ENCODE results near the gene DMKN. TPM values are rescaled to one million over a fixed set of nuclear protein-coding genes. Genes with fewer than 3 reads are reported as not detected.
A peak's percentile ranks its signal among the peaks of the same experiment; 100 is the strongest.

DMKN gene
- total and polyA plus RNA-seq, 2 of the 8 experiments (the other 6 are each of a cell fraction or from before 2014, with no cell fraction given): 290 to 330 TPM

DNA sequence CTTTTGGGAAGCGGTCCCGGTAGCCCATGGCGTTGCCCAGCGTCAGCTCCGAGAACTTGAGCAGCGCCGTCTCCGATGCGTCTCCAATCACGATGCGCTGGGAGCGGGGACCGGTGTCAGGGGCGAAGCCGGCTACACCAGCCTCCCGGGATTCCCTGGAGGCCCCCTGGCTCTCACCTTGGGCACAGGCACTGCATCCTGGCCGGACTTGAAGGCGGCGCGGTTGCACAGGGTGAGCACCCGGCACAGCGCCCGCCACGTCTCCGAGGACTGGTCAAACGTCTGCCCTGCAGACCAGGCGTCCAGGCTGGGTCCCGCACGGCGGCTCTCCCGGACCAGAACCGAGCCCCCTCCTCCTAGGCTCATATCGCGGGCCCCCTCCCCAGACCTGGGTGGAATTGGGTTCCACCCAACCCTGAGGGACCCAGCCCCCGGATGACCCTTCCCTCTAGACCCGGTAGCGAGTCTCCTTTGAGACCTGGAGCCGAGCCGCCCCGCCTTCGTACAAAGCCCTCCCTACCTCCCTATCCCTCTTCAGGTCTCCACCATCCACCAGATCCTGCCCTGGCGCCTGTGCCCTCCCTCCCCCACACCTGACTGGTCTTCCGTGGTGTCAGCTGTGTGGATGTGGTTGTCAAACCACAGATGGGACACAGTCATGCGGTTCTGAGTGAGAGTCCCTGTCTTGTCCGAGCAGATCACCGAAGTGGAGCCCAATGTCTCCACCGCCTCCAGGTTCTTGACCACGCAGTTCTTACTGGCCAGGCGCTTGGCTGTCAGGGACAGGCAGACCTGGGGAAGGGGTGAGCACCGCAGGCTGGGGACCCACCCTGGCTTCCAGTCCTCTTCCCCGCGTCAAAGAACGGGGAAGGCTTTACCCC lies 45.2 kb upstream of the DMKN start:
- no peaks in the 10 kb centered on the region for H3K79me1 ChIP-seq (ENCODE audit: low read depth, low read length)
- no peaks in the 10 kb centered on the region for H3K79me2 ChIP-seq (ENCODE audit: control insufficient read depth in 1 of 2, insufficient read depth in 2 of 2, low read length in 2 of 2)
- H3K4me3 ChIP-seq (ENCODE audit: extremely low read depth in 1 of 4, insufficient read depth in 2 of 4, low read depth in 3 of 4, low read length in 4 of 4): peak overlapping the region; percentile 50 to 65 (median 62)
- POLR2A ChIA-PET (ENCODE audit: partially characterized antibody): interaction anchor here (1.0 to 3.2 kb wide), 10 partner anchors 15 to 160 kb away, joined by 3 to 9 read pairs (median 5); partner anchors contain the start of genes COX6B1, ETV2 and HAUS5
- H3K56ac ChIP-seq (replicated peaks; ENCODE audit: insufficient read length, low read depth, low read length): no peak overlapping the region
- no peak overlapping the region for H2AFZ ChIP-seq (ENCODE audit: low read length)
- peak overlapping the region; percentile 42 to 92 for H3K4me2 ChIP-seq (ENCODE audit: insufficient read depth in 1 of 2, low read depth in 2 of 2, low read length in 2 of 2)
- H4K8ac ChIP-seq (ENCODE audit: extremely low read depth, insufficient read depth, low read length): peak overlapping the region; percentile 78
- DNase-seq (ENCODE audit: low read depth in 1 of 2, low spot score in 2 of 2) (no peak), FAIRE-seq (no peak)
- CTCF ChIA-PET (ENCODE audit: partially characterized antibody): interaction anchor here (1.0 to 7.7 kb wide), 14 partner anchors 10 to 278 kb away, joined by 3 to 90 read pairs (median 4); partner anchors contain the start of genes HAUS5 and PMIS2
- no peaks in the 10 kb centered on the region; a peak in 1 of 4 replicates for H3K9me3 ChIP-seq (ENCODE audit: insufficient read depth in 2 of 2, low read depth in 1 of 2, low read length in 1 of 2)
- H2BK20ac ChIP-seq (ENCODE audit: low read length): no peak overlapping the region
- H3K4me1 ChIP-seq (replicated peaks in 1 of 4; ENCODE audit: control insufficient read depth in 3 of 4, insufficient read depth in 4 of 4, low read length in 3 of 4): peaks cover 0 to 6% (median 4%) of the 10 kb centered on the region in 4 experiments; a peak in 3 of 7 replicates
- H3K27me3 ChIP-seq (replicated peaks in 1 of 4; ENCODE audit: control insufficient read depth in 3 of 4, extremely low read depth in 1 of 4, insufficient read depth in 3 of 4, low read length in 3 of 4): peaks cover 0 to 16% (median 12%) of the 10 kb centered on the region in 4 experiments; a peak in 5 of 7 replicates
- H3K23ac ChIP-seq (ENCODE audit: insufficient read length): no peak overlapping the region
- TF ChIP-seq SP2 (IDR thresholded peaks at IDR 0.05; ENCODE audit: low read length) (no peak), RNF2 (IDR thresholded peaks at IDR 0.05; ENCODE audit: borderline replicate concordance, low read depth, low read length, missing control alignments, poor library complexity, severe bottlenecking) (no peak), BACH1 (IDR thresholded peaks at IDR 0.05; ENCODE audit: low read length) (no peak), SIN3A (conservative IDR thresholded peaks at IDR 0.05 in 1 of 2, IDR thresholded peaks at IDR 0.05 in 1 of 2; ENCODE audit: low read depth in 1 of 2, low read length in 2 of 2) (0 out of 4 replicates have a peak, but pooled peaks of 1 of the 2 experiments have one; percentile 15), MAFK (IDR thresholded peaks at IDR 0.05; ENCODE audit: low read depth, low read length) (no peak)
- TF ChIP-seq, protein P1, sequence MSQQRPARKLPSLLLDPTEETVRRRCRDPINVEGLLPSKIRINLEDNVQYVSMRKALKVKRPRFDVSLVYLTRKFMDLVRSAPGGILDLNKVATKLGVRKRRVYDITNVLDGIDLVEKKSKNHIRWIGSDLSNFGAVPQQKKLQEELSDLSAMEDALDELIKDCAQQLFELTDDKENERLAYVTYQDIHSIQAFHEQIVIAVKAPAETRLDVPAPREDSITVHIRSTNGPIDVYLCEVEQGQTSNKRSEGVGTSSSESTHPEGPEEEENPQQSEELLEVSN (IDR thresholded peaks at IDR 0.05): peak; percentile 52; the same call in 1 of the 2 replicates
- H4K91ac ChIP-seq (replicated peaks; ENCODE audit: insufficient read length, low read length): no peak overlapping the region
- H4K20me1 ChIP-seq (replicated peaks in 1 of 2; ENCODE audit: control insufficient read depth in 1 of 2, insufficient read depth in 2 of 2, low read length in 2 of 2): peaks cover 7 to 8% of the 10 kb centered on the region in 2 experiments
- no peak overlapping the region for H4K5ac ChIP-seq (ENCODE audit: insufficient read length, low read depth, low read length)
- 41% methylated on average over 52 of the region's 53 CpGs; no CpG with 5 or more reads in 1 of the 2 experiments for WGBS, 2 experiments (ENCODE audit: extremely low coverage in 1 of 2, insufficient coverage in 1 of 2, insufficient read length in 1 of 2, insufficient replicate concordance in 2 of 2, low coverage in 1 of 2, low lambda C conversion rate in 2 of 2, missing lambda C conversion rate in 1 of 2)
- H3K4ac ChIP-seq (replicated peaks; ENCODE audit: insufficient read length, low read depth, low read length): no peak overlapping the region
- H3K23me2 ChIP-seq (ENCODE audit: low read depth, low read length): peaks cover 4% of the 10 kb centered on the region; the same call in 1 of the 2 replicates
- H3K36me3 ChIP-seq (ENCODE audit: control insufficient read depth in 2 of 4, insufficient read depth in 4 of 4, low read length in 3 of 4): no peaks in the 10 kb centered on the region
- H2BK15ac ChIP-seq (ENCODE audit: low read length): no peak overlapping the region
- H2BK12ac ChIP-seq (ENCODE audit: low read depth, low read length): no peak overlapping the region
- H3K27ac ChIP-seq (ENCODE audit: low read depth, low read length): no peak overlapping the region
- no peak overlapping the region for H3K9ac ChIP-seq (replicated peaks in 1 of 4; ENCODE audit: extremely low read depth in 1 of 4, low read depth in 3 of 4, low read length in 3 of 4)
- 0 out of 2 replicates have a peak overlapping the region, but pooled peaks have one; percentile 69 for H2AK5ac ChIP-seq (ENCODE audit: low read depth, low read length)
- no peak overlapping the region for H2BK5ac ChIP-seq (ENCODE audit: low read depth, low read length)
- H3K18ac ChIP-seq (ENCODE audit: extremely low read depth, low read length): no peak overlapping the region
- no peak overlapping the region for H3K14ac ChIP-seq (ENCODE audit: insufficient read length)
- no peak overlapping the region for H2BK120ac ChIP-seq (replicated peaks; ENCODE audit: low read depth, low read length)

Data from H1 (cell line).